Heart left ventricle (tissue), 13 donors: Measurements from ENCODE around the gene CD164L2.

Source experiments
- POLR2A ChIP-seq, 2 donors: fragments of 450-650 bp; IDR thresholded peaks; one replicate each; pipeline ENCODE4 v1.6.1; 2017; ENCODE audit warnings: antibody characterized with exemption in 2 of 2, mild to moderate bottlenecking in 2 of 2, moderate library complexity in 2 of 2
- TF ChIP-seq, protein P1 (sequence below), 12 donors: fragments of 200-600 bp; sonication (generic) in 4 of 12; IDR thresholded peaks; one replicate each; pipeline versions ENCODE4 v1.5.0 to v1.8.0; 2018 to 2022; ENCODE audit warnings: antibody characterized with exemption in 12 of 12, mild to moderate bottlenecking in 5 of 12
- donor health status: ischemic (EF 13 %, LVEDD 7.1; RV severe dilation, severe dysfunction).
- donor health status: DM: no; HTN: yes; CAD: no.
- donor health status: DM: no; HTN: no; CAD: no.
- donor health status: ischemic (EF 25% LVEDD 6.9; RV normal size, moderate dysfunction).
- donor health status: ischemic (EF 25% LVEDD 5.7; RV mildly dilated, moderate dysfunction).
- donor health status: ischemic (EF 35%, LVEDD 5.7; RV mildly dilated, moderate dysfunction).
- donor health status: nonischemic (EF 11% LVEDD 7.7; RV severe dilation, severe dysfunction).
- donor health status: DM: yes; HTN: yes; CAD: no.
- donor health status: PGD.
- donor health status: ischemic (EF 29% LVEDD 5.4; RV normal size, mild dysfunction).
- donor health status: nonischemic (EF 23%, LVEDD 6.1; RV moderate dilation, normal function).

DNA sequence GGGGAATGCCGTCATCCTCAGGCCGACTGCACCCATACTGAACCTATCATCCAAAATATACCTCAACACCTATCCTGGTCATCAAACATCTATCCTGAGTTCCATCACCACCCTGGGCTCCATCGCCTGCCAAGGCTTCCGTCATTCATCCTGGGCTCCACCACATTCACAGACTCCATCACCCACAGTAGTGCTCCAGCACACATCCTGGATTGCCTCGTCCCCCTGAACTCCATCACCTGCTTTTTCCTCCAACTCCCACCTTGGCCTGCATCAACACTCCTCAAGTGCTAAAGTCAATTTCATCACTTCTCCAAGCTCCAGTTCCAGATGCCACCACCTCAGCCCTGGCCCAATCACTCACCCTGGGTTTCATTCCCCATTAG lies 24.2 kb downstream of the CD164L2 start:
- TF ChIP-seq POLR2A (IDR thresholded peaks at IDR 0.05) = no peak
- TF ChIP-seq, protein P1, sequence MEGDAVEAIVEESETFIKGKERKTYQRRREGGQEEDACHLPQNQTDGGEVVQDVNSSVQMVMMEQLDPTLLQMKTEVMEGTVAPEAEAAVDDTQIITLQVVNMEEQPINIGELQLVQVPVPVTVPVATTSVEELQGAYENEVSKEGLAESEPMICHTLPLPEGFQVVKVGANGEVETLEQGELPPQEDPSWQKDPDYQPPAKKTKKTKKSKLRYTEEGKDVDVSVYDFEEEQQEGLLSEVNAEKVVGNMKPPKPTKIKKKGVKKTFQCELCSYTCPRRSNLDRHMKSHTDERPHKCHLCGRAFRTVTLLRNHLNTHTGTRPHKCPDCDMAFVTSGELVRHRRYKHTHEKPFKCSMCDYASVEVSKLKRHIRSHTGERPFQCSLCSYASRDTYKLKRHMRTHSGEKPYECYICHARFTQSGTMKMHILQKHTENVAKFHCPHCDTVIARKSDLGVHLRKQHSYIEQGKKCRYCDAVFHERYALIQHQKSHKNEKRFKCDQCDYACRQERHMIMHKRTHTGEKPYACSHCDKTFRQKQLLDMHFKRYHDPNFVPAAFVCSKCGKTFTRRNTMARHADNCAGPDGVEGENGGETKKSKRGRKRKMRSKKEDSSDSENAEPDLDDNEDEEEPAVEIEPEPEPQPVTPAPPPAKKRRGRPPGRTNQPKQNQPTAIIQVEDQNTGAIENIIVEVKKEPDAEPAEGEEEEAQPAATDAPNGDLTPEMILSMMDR (IDR thresholded peaks at IDR 0.05) = no peak
